Measurements from ENCODE around the gene MKNK2. TPM values are rescaled to one million over a fixed set of nuclear protein-coding genes. Genes with fewer than 3 reads are reported as not detected.

Gene MKNK2
- total RNA-seq, 4 donors from 2014 or later, result 189 to 279 (median 236) TPM

DNA sequence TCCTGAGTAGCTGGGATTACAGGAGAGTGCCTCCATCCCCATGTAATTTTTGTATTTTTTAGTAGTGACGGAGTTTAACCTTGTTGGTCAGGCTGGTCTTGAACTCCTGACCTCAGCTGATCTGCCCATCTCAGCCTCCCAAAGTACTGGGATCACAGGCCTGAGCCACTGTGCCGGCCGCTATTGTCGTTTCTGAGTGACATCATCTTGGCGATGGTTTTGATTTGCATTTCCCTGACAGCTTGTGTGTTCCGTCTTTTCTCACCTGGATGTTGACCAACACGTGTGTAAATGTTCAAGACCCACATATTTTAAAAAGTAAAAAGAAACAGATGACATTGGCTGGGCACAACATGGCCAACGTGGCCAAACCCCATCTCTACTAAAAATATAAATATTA is 12.8 kb upstream of the MKNK2 start:
- H3K27me3 ChIP-seq, result no peaks in the 10 kb centered on the region
- in situ Hi-C loops (cut with MboI; ENCODE audit: low pct_ligation_motif_present in 1 of 4, low pct_unique_long_range_greater_than_20kb in 1 of 4, low sequenced_read_pairs in 3 of 4) (no loop called here), intact Hi-C loops (cut with DNase I; ENCODE audit: low total_unique reads) (no loop called here)
- no peaks in the 10 kb centered on the region for H3K36me3 ChIP-seq
- H3K27ac ChIP-seq, result peak overlapping the region; percentile 77 to 85 (median 82)
- 77 to 81% methylated on average over 6 to 8 of the region's 8 CpGs for WGBS, 2 donors (ENCODE audit: low coverage in 1 of 2)
- peaks cover 24 to 76% (median 46%) of the 10 kb centered on the region in 4 donors for H3K4me1 ChIP-seq
- no peaks in the 10 kb centered on the region for H3K9me3 ChIP-seq
- TF ChIP-seq, protein P1, sequence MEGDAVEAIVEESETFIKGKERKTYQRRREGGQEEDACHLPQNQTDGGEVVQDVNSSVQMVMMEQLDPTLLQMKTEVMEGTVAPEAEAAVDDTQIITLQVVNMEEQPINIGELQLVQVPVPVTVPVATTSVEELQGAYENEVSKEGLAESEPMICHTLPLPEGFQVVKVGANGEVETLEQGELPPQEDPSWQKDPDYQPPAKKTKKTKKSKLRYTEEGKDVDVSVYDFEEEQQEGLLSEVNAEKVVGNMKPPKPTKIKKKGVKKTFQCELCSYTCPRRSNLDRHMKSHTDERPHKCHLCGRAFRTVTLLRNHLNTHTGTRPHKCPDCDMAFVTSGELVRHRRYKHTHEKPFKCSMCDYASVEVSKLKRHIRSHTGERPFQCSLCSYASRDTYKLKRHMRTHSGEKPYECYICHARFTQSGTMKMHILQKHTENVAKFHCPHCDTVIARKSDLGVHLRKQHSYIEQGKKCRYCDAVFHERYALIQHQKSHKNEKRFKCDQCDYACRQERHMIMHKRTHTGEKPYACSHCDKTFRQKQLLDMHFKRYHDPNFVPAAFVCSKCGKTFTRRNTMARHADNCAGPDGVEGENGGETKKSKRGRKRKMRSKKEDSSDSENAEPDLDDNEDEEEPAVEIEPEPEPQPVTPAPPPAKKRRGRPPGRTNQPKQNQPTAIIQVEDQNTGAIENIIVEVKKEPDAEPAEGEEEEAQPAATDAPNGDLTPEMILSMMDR (IDR thresholded peaks at IDR 0.05), result no peak
- TF ChIP-seq POLR2A (IDR thresholded peaks at IDR 0.05) (no peak), POLR2AphosphoS5 (IDR thresholded peaks at IDR 0.05) (no peak), EP300 (IDR thresholded peaks at IDR 0.05; ENCODE audit: low read depth) (no peak)
- no peak overlapping the region for H3K4me3 ChIP-seq
- DNase-seq, result no peak

DNA sequence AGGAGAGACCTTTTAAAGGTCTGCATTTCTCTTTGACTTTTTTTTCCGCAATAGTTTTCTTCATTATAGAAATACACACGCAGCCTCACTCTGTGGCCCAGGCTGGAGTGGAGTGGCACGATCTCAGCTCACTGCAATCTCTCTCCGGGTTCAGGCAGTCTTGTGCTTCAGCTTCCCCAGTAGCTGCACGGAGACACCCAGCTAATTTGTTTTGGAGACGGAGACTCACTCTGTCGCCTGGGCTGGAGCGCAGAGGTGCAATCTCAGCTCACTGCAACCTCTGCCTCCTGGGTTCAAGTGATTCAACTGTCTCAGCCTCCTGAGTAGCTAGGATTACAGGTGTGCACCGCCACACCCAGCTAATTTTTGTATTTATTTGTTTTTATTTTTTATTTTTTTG is 11.7 kb upstream of the MKNK2 start:
- peaks cover 24 to 78% (median 45%) of the 10 kb centered on the region in 4 donors for H3K4me1 ChIP-seq
- no peaks in the 10 kb centered on the region for H3K36me3 ChIP-seq
- 70 to 88% methylated on average over 2 to 9 of the region's 9 CpGs for WGBS, 2 donors (ENCODE audit: low coverage in 1 of 2)
- no peak overlapping the region for H3K4me3 ChIP-seq
- intact Hi-C loops (cut with DNase I; ENCODE audit: low total_unique reads), result no loop called here
- in situ Hi-C loops (cut with MboI; ENCODE audit: low pct_ligation_motif_present in 1 of 4, low pct_unique_long_range_greater_than_20kb in 1 of 4, low sequenced_read_pairs in 3 of 4), result no loop called here
- no peaks in the 10 kb centered on the region for H3K9me3 ChIP-seq
- peak overlapping the region in 3 of 4 donors; percentile 96 to 100 (median 99) for H3K27ac ChIP-seq
- DNase-seq, result no peak
- no peak for TF ChIP-seq POLR2A (IDR thresholded peaks at IDR 0.05)
- no peak for TF ChIP-seq EP300 (IDR thresholded peaks at IDR 0.05; ENCODE audit: low read depth)
- TF ChIP-seq, protein P1 (IDR thresholded peaks at IDR 0.05), result no peak
- no peak for TF ChIP-seq POLR2AphosphoS5 (IDR thresholded peaks at IDR 0.05)
- H3K27me3 ChIP-seq, result no peaks in the 10 kb centered on the region

DNA sequence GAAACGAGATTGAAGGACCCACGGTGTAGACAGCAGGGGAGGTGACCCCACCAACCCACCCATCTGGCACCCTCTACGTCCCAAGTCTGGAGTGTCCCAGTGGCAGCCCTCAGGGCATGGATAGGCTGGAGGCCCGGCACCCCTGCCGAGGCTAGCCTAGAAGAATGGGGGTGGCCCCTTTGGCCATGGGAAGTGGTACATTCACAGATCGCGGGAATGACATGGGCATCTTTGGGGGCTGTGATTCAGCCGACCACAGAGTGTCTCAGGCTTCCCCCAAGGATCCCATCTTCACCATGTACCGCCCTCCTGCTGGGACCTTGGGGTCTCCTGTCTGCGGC is 11.3 kb upstream of the MKNK2 start:
- H3K9me3 ChIP-seq, result no peaks in the 10 kb centered on the region
- no peak for DNase-seq
- 60% methylated on average over 10 of the region's 10 CpGs; no CpG with 5 or more reads in 1 of the 2 donors for WGBS, 2 donors (ENCODE audit: low coverage in 1 of 2)
- H3K4me3 ChIP-seq, result peak overlapping the region in 2 of 4 donors; percentile 77 to 78
- intact Hi-C loops (cut with DNase I; ENCODE audit: low total_unique reads) (no loop called here), in situ Hi-C loops (cut with MboI; ENCODE audit: low pct_ligation_motif_present in 1 of 4, low pct_unique_long_range_greater_than_20kb in 1 of 4, low sequenced_read_pairs in 3 of 4) (no loop called here)
- TF ChIP-seq, protein P1 (IDR thresholded peaks at IDR 0.05), result no peak
- no peak for TF ChIP-seq POLR2A (IDR thresholded peaks at IDR 0.05)
- TF ChIP-seq EP300 (IDR thresholded peaks at IDR 0.05; ENCODE audit: low read depth), result no peak
- TF ChIP-seq POLR2AphosphoS5 (IDR thresholded peaks at IDR 0.05), result no peak
- peaks cover 24 to 78% (median 44%) of the 10 kb centered on the region in 4 donors for H3K4me1 ChIP-seq
- H3K27ac ChIP-seq, result peak overlapping the region; percentile 96 to 100 (median 98)
- no peaks in the 10 kb centered on the region for H3K36me3 ChIP-seq
- no peaks in the 10 kb centered on the region for H3K27me3 ChIP-seq

DNA sequence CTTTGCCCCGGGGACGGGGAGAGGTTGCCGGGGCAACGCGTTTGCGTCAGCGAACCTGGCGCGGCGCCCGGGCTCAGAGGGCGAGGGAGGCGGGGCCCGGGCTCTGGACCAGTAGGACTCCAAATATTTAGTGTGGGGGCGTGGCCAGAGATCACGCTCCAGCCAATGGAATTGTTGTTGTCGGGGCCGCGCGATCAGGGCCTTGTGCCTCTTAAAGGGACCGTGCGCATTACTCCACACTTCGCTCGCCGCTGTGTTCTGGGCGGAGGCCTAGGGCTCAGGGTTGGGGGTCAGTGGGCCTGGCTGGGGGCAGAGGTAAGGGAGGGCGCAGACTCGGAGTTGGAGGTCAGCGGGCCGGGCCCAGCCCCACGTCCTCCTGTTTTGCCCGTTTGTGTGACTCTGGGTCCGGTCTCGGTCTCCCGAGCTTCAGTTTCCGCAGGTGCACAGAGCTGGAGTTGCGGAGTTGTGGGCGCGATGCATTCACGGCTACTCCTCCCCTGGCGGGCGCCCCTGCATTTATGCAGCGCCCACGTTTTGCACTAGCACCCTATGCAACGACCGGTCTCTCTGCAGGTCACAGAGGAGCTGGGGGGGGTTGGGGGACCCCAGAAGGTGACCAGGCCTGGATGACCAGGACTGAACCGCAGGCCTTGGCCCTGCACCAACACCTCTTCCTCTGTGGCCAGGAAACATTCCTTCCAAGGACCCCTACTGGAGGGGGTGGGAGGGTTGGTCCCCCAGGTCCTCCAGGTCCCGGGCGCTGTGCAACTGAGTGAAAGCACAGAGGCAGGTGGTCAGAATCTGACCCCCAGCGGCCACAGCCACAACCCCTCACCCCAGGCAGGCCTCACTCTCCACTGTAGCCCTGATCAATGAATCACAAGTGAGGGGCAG is 10.7 kb upstream of the MKNK2 start:
- peak; percentile 100 for DNase-seq
- in situ Hi-C loops (cut with MboI; ENCODE audit: low pct_ligation_motif_present in 1 of 4, low pct_unique_long_range_greater_than_20kb in 1 of 4, low sequenced_read_pairs in 3 of 4), result no loop called here
- Histone ChIP-seq H3K36me3 (no peaks in the 10 kb centered on the region), H3K4me1 (peaks cover 27 to 79% (median 47%) of the 10 kb centered on the region in 4 donors), H3K27ac (peak overlapping the region; percentile 96 to 100 (median 98)), H3K4me3 (peak overlapping the region; percentile 55 to 78 (median 68)), H3K9me3 (no peaks in the 10 kb centered on the region), H3K27me3 (no peaks in the 10 kb centered on the region)
- TF ChIP-seq POLR2A (IDR thresholded peaks at IDR 0.05) (peak; percentile 82), POLR2AphosphoS5 (IDR thresholded peaks at IDR 0.05) (peak; percentile 82 to 92 (median 87)), EP300 (IDR thresholded peaks at IDR 0.05; ENCODE audit: low read depth) (no peak)
- TF ChIP-seq, protein P1 (IDR thresholded peaks at IDR 0.05), result peak in 1 of 5 experiments; percentile 12
- intact Hi-C loops (cut with DNase I; ENCODE audit: low total_unique reads), result no loop called here
- WGBS, 2 donors (ENCODE audit: low coverage in 1 of 2), result 1% methylated on average over 33 of the region's 50 CpGs; no CpG with 5 or more reads in 1 of the 2 donors

Data from transverse colon (tissue), 4 donors.